WERI-Rb-1 (cell line): ENCODE measurements around the gene SSH3.

Experiments used
- DNase-seq: peaks from one replicate; pipeline ENCODE4 v3.0.0-alpha.2; 2020
- H3K27ac ChIP-seq: fragments of 250-450 bp; sonication (Bioruptor Pico); 2 replicates; pipeline ENCODE4 v1.5.1; 2020; ENCODE audit warnings: mild to moderate bottlenecking, moderate library complexity
- H3K27me3 ChIP-seq: fragments of 250-450 bp; sonication (Bioruptor Pico); 2 replicates; pipeline ENCODE4 v1.5.1; 2021; ENCODE audit warnings: mild to moderate bottlenecking, low read depth, moderate library complexity; ENCODE audit not compliant: insufficient read depth, severe bottlenecking
- H3K36me3 ChIP-seq: fragments of 250-450 bp; sonication (Bioruptor Pico); 2 replicates; pipeline ENCODE4 v1.5.1; 2020; ENCODE audit warnings: mild to moderate bottlenecking, moderate library complexity
- H3K4me3 ChIP-seq: 2 replicates; pipeline ENCODE4 v1.5.1; 2011; ENCODE audit warnings: low read depth, mild to moderate bottlenecking, control low read depth, low read length
- H3K9me3 ChIP-seq: fragments of 250-450 bp; sonication (Bioruptor Pico); 2 replicates; pipeline ENCODE4 v1.5.1; 2021; ENCODE audit warnings: mild to moderate bottlenecking, moderate library complexity; ENCODE audit not compliant: severe bottlenecking
- CTCF ChIP-seq: IDR thresholded peaks from 2 replicates; pipeline ENCODE4 v1.5.1; 2011; ENCODE audit warnings: low read depth, mild to moderate bottlenecking, control low read depth, inconsistent platforms, low read length

SSH3 gene

GRCh38 chr11:67307545-67308001 is 4.2 kb downstream of the SSH3 start:
- no peak for DNase-seq
- no peaks in the 10 kb centered on the region for H3K9me3 ChIP-seq
- H3K27ac ChIP-seq = no peak overlapping the region
- peaks cover 9% of the 10 kb centered on the region for H3K36me3 ChIP-seq
- no peaks in the 10 kb centered on the region for H3K27me3 ChIP-seq
- H3K4me3 ChIP-seq = no peak overlapping the region
- TF ChIP-seq CTCF = no peak

- TF ChIP-seq CTCF = no peak
- H3K36me3 ChIP-seq = peaks cover 9% of the 10 kb centered on the region
Measured at GRCh38 chr11:67308031-67308866, 4.9 kb downstream of the SSH3 start.

GRCh38 chr11:67309166-67309565 is 5.8 kb downstream of the SSH3 start:
- peaks cover 9% of the 10 kb centered on the region for H3K36me3 ChIP-seq
- TF ChIP-seq CTCF = no peak
- no peaks in the 10 kb centered on the region for H3K27me3 ChIP-seq
- no peaks in the 10 kb centered on the region for H3K9me3 ChIP-seq
- H3K4me3 ChIP-seq = no peak overlapping the region
- H3K27ac ChIP-seq = no peak overlapping the region; the same call in none of the 2 replicates
- DNase-seq = no peak

More at GRCh38 chr11:67308031-67308866, 4.9 kb downstream of the SSH3 start:
- Histone ChIP-seq H3K9me3 (no peaks in the 10 kb centered on the region), H3K4me3 (no peak overlapping the region), H3K27ac (peak overlapping the region; percentile 46), H3K27me3 (no peaks in the 10 kb centered on the region)
- no peak for DNase-seq

GRCh38 chr11:67309661-67310061 is 6.3 kb downstream of the SSH3 start:
- Histone ChIP-seq H3K4me3 (no peak overlapping the region), H3K27me3 (no peaks in the 10 kb centered on the region), H3K9me3 (no peaks in the 10 kb centered on the region), H3K27ac (no peak overlapping the region; the same call in 1 of the 2 replicates), H3K36me3 (peaks cover 9% of the 10 kb centered on the region)
- TF ChIP-seq CTCF = no peak
- no peak for DNase-seq

- Histone ChIP-seq H3K27me3 (no peaks in the 10 kb centered on the region), H3K9me3 (no peaks in the 10 kb centered on the region), H3K27ac (no peak overlapping the region), H3K4me3 (no peak overlapping the region), H3K36me3 (peaks cover 9% of the 10 kb centered on the region)
- TF ChIP-seq CTCF = no peak
- no peak for DNase-seq
Measured at GRCh38 chr11:67310246-67311050, 7.1 kb downstream of the SSH3 start.
